GM18526 (cell line): ENCODE data around the gene STK40.

Experiments used
- POLR2A ChIP-seq: IDR thresholded peaks from 3 replicates; pipeline ENCODE4 v1.6.1; 2011; ENCODE audit not compliant: insufficient read length; ENCODE audit errors: extremely low read depth

Gene STK40

DNA sequence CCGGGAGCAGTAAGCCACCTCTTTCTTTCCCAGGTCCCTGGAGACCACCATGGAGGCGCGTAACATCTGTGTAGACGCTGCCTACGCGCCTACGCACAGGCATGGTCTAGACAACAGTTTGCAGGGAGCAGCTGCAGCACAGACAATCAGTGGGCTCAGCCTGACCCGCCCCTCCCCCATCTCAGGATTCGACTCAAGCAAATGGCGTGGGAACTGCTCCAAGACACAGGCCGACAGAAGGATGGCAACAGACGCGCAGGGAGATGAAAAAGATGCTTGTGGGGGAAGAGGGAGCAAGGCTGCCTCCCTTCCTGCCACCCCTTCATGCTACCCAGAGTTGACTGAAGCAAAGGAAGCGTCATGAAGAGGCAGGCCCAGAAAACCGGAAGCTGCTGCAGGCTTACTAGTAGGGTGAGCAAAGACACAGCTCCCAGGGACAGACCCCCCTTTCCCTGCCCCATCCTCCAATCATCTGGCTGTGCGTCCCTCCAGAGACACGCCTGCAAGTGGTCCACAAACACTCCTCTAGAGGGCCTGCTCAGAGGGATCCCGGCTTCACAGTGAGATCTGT lies 19.5 kb downstream of the STK40 start:
- no peak for TF ChIP-seq POLR2A

DNA sequence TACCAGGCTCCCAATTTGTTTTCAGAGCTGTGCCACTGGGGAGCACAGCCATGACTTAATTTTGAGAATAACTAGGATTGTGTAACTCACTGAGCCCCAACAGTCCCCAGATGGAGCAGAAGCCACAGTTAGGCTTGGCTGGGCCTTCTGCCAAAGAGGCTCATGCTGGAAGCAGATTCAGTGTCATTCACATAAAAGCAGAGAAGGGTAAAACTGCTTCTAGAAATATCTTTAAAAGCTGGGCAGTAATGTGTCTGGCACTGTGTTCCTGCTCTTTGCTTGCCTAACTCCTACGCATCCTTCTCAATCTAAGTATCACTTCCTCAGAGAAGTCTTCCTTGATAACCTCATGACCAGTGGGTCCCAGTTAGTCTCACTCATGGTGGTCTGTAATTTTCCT lies 20.3 kb downstream of the STK40 start:
- no peak for TF ChIP-seq POLR2A

DNA sequence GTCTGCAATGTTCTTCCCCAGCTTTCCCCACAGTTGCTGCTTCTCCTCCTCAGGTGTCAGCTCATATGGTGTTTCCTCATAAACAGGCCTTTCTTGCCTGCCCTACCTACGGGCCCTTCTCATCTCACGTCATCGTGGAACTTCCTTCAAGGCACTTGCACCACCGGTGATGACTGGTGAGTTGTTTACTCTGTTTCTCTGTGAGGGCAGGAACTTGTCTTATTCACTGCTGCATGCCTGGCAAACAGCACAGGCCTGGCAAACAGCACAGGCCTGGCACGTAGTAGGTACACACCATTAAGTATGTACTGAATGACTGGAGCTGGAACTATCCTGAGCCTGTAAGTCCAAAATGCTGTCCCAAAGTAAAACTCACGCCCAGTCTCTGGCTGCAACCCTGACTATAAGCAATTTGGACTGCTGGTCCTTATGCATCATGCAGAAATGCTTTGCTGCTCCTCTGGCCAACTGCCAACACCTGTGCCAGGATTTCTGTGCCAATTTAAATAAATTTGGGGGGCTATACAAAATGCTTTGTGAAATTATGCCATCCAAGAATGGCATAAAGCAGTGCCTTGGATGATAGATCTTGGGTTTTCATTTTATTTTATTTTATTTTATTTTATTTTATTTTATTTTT lies 25.7 kb downstream of the STK40 start:
- TF ChIP-seq POLR2A = no peak

DNA sequence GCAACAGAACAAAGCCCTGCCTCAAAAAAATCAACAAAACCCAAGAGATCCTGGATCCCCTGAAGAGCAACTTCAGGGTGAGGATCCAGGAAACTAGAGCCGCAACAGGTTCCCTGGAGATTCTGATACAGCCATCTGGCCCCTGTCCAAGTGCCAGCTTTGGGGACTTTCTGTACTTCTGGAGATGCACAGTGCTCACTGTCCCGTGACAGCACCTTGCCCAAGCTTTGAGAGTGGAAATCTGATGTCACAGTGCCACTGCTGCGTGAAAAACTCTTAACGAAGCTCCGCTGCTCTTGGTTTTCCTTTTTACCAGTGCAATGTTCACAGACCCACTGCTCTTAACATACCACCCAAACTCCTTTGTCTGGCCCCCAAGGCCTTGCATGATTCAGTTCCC lies 26.3 kb downstream of the STK40 start:
- no peak for TF ChIP-seq POLR2A

DNA sequence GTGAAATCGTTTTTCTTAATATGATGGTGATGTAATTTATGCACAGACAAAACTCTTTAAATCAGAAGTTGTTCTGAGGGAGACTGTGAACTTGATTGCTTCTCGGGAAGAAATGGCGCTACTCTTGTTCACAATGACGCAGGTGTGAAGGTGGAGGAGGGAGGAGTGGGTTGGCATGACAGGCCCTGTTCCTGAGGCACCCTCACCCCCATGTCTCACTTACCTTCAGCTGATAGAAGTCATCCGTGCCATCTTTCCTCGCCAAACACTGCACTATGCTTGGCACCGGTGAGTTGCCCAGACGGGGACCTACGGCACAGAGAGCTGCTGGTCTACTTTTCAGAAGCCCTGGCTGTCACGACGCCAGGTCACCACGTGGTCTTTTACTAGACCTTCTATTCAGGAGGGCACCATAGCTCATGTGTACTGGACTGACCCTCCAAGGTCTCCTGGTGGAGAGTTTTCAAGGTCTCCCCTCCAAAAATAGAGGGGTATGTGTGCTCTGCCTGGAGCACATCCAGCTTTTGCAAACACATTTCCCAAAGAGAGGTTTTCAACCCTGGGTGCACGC lies 27.1 kb downstream of the STK40 start:
- no peak for TF ChIP-seq POLR2A

DNA sequence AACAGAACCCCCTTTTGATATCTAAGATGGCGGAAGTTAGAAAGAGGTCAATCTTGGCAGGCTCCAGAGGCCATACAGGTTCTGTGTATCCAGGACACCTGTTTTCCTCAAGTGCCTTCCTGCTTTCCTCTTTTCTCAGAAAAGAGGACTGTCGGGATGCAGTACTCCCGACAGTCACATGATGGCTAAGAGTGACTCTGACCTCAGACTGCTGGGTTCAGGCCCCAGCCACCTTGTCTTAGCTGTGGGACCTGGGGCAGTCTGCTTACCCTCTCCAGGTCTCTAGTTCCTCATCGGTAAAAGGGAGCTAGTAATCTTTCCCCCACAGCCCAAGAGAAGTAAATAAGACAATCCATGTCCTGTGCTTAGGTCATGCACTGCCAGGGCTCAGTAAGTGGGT lies 29.9 kb downstream of the STK40 start:
- TF ChIP-seq POLR2A = no peak

DNA sequence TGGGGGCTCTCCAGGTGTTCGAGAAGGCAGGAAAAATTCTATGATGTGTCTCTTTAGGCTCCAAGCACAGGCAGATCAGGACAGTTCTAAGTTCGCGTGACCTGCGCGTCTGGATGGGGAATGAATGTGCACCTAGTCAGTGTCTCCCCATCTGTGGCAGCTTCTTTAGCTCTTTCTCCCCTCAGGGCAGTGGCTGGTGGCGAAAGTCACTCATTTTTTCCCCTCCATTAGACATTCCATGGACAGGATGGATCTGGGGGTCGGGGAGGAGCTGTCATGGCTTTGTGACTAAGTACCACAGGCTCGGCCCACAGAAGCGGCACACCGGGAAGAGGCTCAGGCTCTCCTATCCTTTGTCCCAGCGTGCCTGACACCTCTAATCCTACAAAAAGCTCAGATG lies 31.2 kb downstream of the STK40 start:
- no peak for TF ChIP-seq POLR2A

DNA sequence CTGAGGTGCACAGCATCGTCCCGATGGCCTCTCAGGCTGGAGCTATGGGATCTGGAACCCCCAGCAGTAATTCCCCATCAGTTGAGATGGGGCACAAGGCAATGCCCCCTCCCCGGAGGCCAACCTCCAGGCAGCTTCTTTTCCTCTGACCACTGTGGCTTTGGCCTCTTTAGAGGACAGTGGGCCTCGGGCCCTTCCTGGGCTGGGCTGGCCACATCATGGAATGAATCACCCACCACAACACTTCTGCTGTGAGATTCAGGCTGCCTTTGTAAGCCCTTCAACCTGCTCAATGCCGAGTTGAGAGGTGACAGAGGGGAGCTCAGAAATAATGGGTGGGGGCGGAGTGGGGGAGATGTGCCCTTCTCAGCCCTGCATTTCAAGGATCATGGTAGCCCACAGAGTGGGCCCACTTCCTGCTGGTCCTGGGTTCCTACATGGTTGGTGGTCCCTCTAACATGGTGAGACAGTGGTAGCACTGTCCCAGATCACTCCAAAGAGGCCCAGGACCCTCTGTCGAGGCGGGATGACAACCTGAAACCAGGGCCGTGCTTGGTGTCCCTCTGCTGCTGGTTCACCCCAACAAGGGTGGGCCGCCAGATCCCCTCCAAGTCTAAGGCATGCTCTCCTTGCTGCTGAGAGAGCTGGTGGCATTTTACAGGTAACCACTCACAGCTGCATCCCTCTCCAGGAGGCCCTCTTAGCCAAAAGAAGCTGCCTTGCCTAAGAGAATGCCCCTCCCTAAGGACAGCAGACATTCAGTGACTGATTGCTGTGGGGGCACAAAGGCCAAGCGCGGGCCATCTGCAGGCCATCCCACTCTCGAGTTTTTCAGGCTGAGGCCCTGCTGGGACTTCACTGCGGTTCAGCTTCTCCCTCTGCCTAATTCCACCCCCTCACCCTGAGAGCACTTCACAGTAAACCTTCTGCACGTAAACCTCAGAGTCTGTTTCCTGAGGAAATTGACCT lies 32.5 kb downstream of the STK40 start:
- TF ChIP-seq POLR2A = no peak

DNA sequence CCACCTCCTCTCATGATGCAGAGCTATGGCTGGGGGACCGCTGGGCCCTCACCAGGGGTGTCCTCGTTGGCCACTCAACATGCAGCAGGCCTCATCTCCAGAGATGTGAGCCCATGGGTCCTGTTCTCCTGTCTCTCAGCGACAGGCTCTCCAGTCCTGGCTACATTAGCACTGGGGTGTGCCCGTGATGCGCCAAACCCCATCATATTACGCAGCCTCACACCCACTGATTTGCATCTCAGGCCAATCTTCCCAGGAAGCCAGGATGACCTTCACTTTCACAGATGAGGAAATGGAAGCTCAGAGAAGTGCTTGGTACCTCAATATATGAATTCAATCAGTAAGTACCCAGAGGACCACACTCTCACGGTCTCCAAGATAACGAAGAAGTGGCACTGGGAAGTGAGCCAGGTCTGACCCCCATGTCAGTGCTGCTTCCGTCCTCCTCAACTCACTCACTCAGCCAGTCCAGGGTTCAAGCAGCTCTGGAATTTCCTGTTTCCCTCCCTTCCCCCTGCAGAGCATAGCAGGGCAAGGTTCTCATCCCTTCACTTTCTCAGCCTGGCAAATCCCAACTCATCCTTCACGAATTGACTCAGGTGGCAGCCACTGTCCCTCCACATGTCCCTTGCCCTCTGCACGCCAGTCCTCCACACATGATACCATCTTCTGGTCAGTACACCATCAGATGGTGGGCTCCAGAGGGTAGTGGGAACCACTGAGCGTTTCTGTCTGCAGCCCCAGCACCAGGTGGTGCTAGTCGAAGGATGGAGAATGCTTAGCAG lies 33.4 kb downstream of the STK40 start:
- TF ChIP-seq POLR2A = no peak

DNA sequence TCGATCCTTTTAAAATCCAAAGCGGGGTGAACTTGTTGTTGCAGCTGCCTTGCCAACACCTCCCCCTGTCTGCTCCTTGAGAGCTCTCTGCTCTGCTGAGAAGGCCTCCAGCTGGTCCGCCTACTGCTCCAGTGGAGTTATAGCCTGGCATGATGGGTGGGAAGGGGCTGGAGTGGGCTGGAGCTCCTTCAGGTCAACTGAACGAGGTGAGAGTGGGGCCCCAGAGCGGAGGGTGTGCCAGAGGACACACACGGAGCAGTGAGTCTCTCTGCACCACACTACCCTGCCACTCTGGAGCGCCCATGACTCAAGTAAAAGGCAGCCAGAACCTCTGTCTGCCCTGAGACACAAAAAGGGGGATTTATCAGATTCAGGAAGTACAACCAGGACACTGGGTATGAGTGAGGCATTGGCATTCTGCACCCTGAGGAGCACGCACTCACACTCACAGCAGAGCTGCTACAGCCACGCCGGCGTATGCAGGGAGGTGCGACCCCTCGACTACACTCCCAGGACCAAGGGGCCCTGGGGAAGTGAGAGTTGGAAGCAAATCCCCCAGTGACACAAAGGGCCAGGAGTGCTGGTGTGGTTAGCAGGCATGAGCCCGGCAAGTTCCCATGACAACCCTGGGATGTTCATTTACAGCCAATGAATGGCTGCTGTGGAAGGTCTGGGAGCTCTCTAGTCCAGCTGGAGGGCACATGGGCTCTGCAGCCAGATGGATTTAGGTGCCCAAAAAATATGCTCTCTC lies 34.3 kb downstream of the STK40 start:
- no peak for TF ChIP-seq POLR2A

DNA sequence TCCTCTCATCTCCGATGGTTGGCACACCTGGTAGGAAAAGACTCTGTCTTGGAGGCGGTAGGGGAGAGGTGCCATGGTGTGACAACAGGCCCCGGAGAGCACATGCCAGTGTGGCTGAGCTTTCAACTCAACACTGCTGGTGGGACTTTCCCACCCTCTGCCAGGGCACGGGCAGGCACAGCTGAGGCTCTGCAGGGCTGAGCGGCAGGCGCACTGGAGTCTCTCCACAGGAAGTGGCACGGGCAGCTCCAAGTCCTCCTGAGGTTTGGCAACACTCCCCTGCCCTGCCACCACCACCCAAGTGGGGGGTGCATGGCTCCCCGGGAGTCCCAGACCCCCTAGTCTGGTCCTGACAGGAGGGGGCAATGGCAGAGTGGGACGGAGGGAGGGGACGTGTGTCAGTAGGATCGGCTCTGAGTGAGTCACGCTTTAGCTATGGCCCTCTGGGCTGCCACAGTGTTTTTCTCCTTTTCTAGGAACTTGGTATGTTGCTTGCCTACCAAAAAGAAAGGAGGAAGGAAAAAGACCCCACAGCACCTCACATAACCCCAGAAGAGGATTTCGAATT lies 35.0 kb downstream of the STK40 start:
- no peak for TF ChIP-seq POLR2A

DNA sequence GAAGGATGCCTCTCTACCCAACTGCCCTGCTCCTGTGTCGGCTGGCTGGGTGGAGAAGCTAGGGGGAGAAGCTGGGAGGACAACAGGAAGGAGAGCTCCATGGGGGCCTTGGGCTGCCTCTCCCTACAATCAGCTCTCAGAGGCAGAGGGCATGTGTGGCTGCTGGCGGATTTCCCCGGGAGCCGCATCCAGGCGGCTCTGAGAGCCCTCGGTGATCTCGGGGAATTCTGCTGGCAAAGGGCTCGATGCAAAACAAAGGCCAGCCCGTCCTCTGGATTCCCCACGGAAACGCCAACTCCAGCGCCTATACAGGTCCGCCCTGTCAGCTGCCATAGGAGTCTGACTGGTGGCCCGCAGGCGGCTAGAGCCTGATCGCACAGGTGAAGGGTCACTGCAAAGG lies 35.9 kb downstream of the STK40 start:
- TF ChIP-seq POLR2A = no peak

DNA sequence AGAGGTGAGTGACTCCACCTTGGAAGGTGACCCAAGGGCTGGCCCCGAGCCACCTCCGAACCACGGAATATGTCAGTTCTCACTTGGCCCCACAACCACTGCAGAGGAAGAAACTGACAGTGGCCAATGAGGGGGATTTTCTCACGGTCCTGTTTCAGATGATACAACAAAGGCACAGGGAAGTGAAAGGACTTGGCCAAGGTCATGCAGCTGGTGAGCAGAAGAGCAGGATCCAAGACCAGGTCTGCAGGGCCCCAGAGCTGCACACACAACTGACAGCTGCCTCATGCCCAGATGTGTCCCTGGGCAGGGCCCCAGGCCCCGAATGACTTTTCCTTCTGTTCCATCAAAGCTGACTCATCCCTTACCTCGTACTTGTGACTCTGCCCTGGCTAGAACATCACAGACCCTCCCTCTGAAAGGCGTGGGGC lies 36.5 kb downstream of the STK40 start:
- TF ChIP-seq POLR2A = peak; percentile 24

DNA sequence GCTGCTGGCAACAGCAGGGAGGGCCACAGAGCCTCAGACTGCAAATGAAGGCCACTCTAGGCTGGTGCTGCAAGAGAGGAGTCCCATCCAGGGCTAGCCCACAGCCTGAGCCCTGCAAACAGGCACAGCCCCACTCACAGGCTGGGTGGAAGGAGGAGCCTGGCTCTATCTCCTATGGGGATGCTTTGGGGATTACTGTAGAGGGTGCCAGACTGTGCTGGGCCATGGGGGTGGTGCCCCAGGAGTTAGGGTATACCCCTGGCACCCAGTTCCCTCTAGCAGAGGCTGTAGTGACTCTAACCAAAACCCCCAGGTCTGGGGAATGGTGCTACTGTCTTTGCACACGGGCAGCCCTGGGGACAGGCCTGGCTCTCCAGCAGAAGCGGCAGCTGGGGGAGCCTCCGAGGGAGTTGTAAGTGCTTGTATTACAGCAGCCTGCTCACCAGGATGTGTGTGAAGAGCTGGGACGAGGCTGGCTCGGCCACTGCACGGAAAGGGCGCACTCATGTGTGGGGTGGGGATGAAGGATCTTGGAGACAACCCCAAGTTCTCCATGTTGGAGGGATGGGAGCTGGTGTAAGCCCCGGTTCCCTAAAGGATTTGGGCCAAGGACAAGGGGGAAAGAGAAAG lies 38.9 kb downstream of the STK40 start:
- TF ChIP-seq POLR2A = no peak

DNA sequence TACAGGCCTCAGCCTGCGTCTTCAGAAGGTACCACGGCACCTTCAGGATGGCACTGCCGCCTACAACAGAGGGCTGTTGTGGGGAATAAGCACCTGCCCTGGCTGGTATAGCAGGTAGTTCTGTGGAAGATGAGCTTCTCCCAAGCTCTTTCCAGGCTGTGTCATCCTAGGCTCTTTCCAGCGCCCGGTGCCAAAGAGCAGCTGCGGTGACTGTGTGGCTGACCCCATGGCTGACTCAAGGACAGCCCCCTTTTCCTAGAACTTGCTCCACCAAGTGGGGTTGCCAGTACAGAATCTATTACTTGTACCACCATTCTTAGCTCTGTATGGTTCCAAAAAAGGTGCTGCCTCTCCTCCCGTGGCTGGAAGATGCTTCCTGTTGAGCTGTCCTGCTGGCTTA lies 40.4 kb downstream of the STK40 start:
- no peak for TF ChIP-seq POLR2A
